ENCODE results near the gene P2RY6. TPM values are rescaled to one million over a fixed set of nuclear protein-coding genes. Genes with fewer than 3 reads are reported as not detected.

Gene P2RY6
- total and polyA plus RNA-seq, 2 of the 4 experiments (the other 2 are of a cell fraction): 0.44 TPM; not detected in 1

GRCh38 chr11:73344191-73344607, 72.1 kb downstream of the P2RY6 start:
- peaks cover 20 to 92% of the 10 kb centered on the region in 2 experiments for H3K79me1 ChIP-seq (ENCODE audit: low read depth in 1 of 2, low read length in 2 of 2)
- no peak overlapping the region for H2AK5ac ChIP-seq (ENCODE audit: low read depth, low read length)
- TF ChIP-seq BHLHE40 (IDR thresholded peaks at IDR 0.05; ENCODE audit: low read depth, low read length) (no peak), SMC3 (IDR thresholded peaks at IDR 0.05; ENCODE audit: low read depth, low read length) (no peak)
- H4K20me1 ChIP-seq (ENCODE audit: insufficient read depth, low read length): peaks cover 99% of the 10 kb centered on the region
- no peak overlapping the region for H3K18ac ChIP-seq (ENCODE audit: low read depth, low read length)
- no TSS peak for BruUV-seq (replicated peaks)
- intact Hi-C loops (cut with micrococcal nuclease) (no loop called here), dilution Hi-C loops (cut with HindIII; ENCODE audit: low sequenced_read_pairs, unreplicated experiment) (no loop called here), in situ Hi-C loops (cut with MboI; ENCODE audit: low sequenced_read_pairs) (no loop called here)
- ChIA-PET POLR2A (ENCODE audit: unreplicated experiment) (no interaction called here), CTCF (interaction anchor here (1.4 kb wide), 1 partner anchor 9 kb away, joined by 8 read pairs; no protein-coding TSS in a partner anchor)
- H3K27ac ChIP-seq (ENCODE audit: insufficient read depth, low read length): no peak overlapping the region
- no peak overlapping the region for H3K23ac ChIP-seq (ENCODE audit: low read depth, low read length)
- 76% methylated on average over 13 of the region's 20 CpGs; no CpG with 5 or more reads in 1 of the 2 experiments for WGBS, 2 experiments (ENCODE audit: extremely low coverage in 2 of 2, insufficient read length in 1 of 2)
- H3K14ac ChIP-seq (replicated peaks; ENCODE audit: low read depth, low read length): no peak overlapping the region
- H3K9me1 ChIP-seq (ENCODE audit: insufficient read depth, low read length): peaks cover 18% of the 10 kb centered on the region; the same call in 1 of the 2 replicates
- H3K4me3 ChIP-seq (ENCODE audit: insufficient read depth, low read depth, low read length): no peak overlapping the region
- no peak overlapping the region for H3K56ac ChIP-seq (ENCODE audit: extremely low read depth, insufficient read depth, low read length)
- no peak overlapping the region for H3K9ac ChIP-seq (ENCODE audit: low read depth, low read length)
- H2AK9ac ChIP-seq (replicated peaks; ENCODE audit: low read depth, low read length, poor library complexity): no peak overlapping the region
- H2BK120ac ChIP-seq (ENCODE audit: low read depth, low read length): no peak overlapping the region
- H2BK5ac ChIP-seq (ENCODE audit: low read depth, low read length, poor library complexity, severe bottlenecking): no peak overlapping the region
- H3K4ac ChIP-seq (ENCODE audit: low read depth, low read length): no peak overlapping the region
- no peak overlapping the region for H3K4me2 ChIP-seq (ENCODE audit: low read depth, low read length)
- no peak overlapping the region for H4K8ac ChIP-seq (ENCODE audit: low read depth in 2 of 2, low read length in 2 of 2)
- DNase-seq: no peak
- ATAC-seq (ENCODE audit: low read depth): no peak
- no peaks in the 10 kb centered on the region for H3K27me3 ChIP-seq (ENCODE audit: control insufficient read depth, insufficient read depth, low read length)
- no peak overlapping the region for H2AFZ ChIP-seq (replicated peaks; ENCODE audit: low read length, poor library complexity)
- H3K4me1 ChIP-seq (ENCODE audit: control insufficient read depth, insufficient read depth, low read length): peaks cover 19% of the 10 kb centered on the region
- no peak overlapping the region for H2BK15ac ChIP-seq (ENCODE audit: low read depth, low read length)
- no peaks in the 10 kb centered on the region for H3K9me3 ChIP-seq (ENCODE audit: control insufficient read depth, insufficient read depth, low read length)
- no peak overlapping the region for H4K91ac ChIP-seq (ENCODE audit: insufficient read depth, low read depth, low read length)
- H2BK20ac ChIP-seq (ENCODE audit: low read depth, low read length): no peak overlapping the region
- H3K36me3 ChIP-seq (ENCODE audit: control insufficient read depth, insufficient read depth, low read length): peaks cover 25% of the 10 kb centered on the region
- H4K5ac ChIP-seq (ENCODE audit: low read depth, low read length): no peak overlapping the region

Data from IMR-90 (cell line).